ENCODE measurements around the gene TLE1.
"Not testable (repeated sequence)": the region's sequence is repeated elsewhere in the genome, so short reads cannot be mapped to it uniquely, and the experiment has no call there.

Gene TLE1

DNA sequence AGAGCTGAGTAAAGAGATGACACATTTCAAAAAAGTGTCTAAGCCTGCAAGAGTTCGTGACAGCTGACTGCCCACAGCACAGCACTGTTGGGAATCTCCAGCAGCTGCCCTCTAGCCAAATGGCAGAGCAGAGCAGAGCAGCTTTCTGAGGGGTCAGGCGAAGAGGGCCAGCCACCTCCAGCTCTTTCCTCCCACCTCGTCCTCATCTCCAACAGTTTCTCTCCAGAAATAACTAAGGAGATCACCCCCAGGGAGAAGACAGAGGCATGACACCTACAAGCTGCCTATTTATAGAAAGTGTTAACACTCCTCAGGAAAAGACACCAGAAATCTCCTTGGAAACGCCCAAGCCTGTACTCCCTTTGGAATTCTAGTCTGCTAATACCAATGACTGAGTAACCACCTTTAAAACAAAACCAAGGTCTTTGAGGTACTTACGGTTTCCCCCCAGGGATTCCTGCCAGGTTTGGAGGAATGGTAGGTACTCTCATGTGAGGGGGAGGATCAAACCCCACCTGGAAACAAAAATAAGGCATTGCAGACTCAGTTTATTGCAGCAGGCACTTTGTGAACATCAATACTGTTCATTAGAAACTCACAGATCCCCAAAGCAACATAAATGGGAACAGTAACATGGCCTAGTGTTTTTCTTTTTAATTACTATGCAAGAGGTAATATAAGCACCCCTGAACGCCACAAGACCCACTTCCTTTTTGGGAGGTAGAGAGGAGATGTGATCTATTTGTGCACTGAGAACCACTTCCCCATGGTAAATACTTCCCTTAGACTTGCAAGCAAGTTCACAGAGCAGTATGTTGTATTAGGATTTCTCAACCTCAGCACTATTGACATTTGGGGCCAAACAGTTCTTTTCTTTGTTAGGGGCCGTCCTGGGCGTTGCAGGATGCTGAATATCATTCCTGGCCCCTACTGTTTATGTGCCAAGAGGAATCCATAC is 79.3 kb downstream of the TLE1 start:
- H3K27ac Mint-ChIP-seq: no peak overlapping the region
- no peaks in the 10 kb centered on the region for H3K9me3 Mint-ChIP-seq
- H3K4me1 Mint-ChIP-seq (ENCODE audit: low read depth): peaks cover 17% of the 10 kb centered on the region
- no peak overlapping the region for H3K4me3 Mint-ChIP-seq
- no peaks in the 10 kb centered on the region for H3K27me3 Mint-ChIP-seq
- H3K36me3 Mint-ChIP-seq (ENCODE audit: low read depth): peaks cover 2% of the 10 kb centered on the region

DNA sequence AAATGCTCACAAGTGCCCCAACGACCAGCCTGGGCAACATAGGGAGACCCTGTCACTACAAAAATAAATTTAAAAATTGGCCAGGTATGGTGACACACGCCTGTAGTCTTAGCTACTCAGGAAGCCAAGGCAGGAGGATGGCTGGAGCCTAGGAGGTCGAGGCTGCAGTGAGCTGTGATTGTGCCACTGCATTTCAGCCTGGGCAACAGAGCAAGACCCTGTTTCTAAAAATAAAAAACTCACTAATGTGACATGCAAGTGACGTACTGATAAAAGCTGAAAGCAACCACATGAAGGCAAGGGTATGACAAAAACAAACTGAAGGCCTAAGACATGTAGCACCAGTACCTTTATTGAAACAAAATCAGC is 81.1 kb downstream of the TLE1 start:
- Mint-ChIP-seq H3K4me1 (ENCODE audit: low read depth) (peaks cover 17% of the 10 kb centered on the region), H3K9me3 (no peaks in the 10 kb centered on the region), H3K27me3 (no peaks in the 10 kb centered on the region), H3K4me3 (no peak overlapping the region), H3K36me3 (ENCODE audit: low read depth) (peaks cover 3% of the 10 kb centered on the region), H3K27ac (no peak overlapping the region)

DNA sequence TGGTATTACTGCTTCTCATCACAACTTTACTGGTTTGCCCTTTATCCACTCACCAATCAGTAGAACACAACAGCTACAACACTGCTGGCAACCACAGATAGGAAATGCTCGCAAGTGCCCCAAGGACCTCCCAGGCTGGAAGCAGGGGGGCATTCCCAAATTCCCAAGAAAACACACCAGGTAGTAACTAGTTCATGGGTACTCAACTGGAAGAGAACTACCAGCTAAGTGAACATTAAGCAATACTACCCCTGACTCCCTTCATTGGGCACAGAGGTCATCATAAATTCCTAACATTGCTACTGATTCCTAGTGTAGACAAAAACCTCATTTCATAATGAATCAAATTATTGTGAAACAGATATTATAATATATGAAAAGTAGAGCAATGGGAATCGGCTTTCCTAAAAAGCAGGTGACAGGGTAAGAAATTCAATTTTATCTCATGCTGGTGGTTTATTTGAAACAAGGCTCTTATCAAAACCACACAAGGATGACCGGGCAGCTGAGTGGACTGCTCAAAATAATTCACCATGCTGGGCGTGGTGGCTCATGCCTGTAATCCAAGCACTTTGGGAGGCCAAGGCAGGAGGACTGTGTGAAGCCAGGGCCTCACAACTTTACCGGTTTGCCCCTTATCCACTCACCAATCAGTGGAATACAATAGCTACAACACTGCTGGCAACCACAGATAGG is 81.6 kb downstream of the TLE1 start:
- peaks cover 17% of the 10 kb centered on the region for H3K4me1 Mint-ChIP-seq (ENCODE audit: low read depth)
- H3K27ac Mint-ChIP-seq: no peak overlapping the region
- peaks cover 3% of the 10 kb centered on the region for H3K36me3 Mint-ChIP-seq (ENCODE audit: low read depth)
- H3K4me3 Mint-ChIP-seq: no peak overlapping the region
- no peaks in the 10 kb centered on the region for H3K27me3 Mint-ChIP-seq
- no peaks in the 10 kb centered on the region for H3K9me3 Mint-ChIP-seq

DNA sequence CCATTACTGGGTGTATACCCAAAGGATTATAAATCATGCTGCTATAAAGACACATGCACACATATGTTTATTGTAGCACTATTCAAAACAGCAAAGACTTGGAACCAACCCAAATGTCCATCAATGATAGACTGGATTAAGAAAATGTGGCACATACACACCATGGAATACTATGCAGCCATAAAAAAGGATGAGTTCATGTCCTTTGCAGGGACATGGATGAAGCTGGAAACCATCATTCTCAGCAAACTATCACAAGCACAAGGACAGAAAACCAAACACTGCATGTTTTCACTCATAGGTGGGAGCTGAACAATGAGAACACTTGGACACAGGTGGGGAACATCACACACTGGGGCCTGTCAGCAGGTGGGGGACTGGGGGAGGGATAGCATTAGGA is 83.1 kb downstream of the TLE1 start:
- not testable (repeated sequence) for H3K4me3 Mint-ChIP-seq; H3K9me3 Mint-ChIP-seq; H3K27ac Mint-ChIP-seq; H3K27me3 Mint-ChIP-seq; H3K36me3 Mint-ChIP-seq (ENCODE audit: low read depth)
- H3K4me1 Mint-ChIP-seq (ENCODE audit: low read depth): peaks cover 17% of the 10 kb centered on the region

DNA sequence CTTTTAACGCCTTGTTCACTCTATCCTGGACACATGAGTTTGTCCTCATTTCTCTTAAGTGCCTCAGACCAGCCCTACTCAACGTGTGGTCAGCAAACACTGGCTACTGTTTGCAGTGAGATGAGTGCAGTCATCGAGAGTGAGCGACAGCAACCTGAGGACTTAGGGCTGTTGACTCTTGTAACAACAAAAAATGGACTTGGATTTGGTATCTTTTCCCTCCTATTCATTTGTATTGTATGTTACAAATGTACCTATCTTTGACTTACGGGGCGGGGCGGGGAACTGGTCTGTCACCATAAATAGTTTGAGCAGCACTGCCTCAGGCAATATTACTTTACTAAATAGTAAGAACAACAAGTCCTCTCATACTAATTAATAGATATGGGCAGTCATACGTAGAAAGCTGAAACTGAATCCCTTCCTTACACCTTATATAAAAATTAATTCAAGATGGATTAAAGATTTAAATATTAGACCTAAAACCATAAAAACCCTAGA is 84.1 kb downstream of the TLE1 start:
- Mint-ChIP-seq H3K4me1 (ENCODE audit: low read depth) (peaks cover 9% of the 10 kb centered on the region), H3K27ac (no peak overlapping the region), H3K9me3 (no peaks in the 10 kb centered on the region), H3K27me3 (no peaks in the 10 kb centered on the region), H3K4me3 (no peak overlapping the region), H3K36me3 (ENCODE audit: low read depth) (peaks cover 3% of the 10 kb centered on the region)

DNA sequence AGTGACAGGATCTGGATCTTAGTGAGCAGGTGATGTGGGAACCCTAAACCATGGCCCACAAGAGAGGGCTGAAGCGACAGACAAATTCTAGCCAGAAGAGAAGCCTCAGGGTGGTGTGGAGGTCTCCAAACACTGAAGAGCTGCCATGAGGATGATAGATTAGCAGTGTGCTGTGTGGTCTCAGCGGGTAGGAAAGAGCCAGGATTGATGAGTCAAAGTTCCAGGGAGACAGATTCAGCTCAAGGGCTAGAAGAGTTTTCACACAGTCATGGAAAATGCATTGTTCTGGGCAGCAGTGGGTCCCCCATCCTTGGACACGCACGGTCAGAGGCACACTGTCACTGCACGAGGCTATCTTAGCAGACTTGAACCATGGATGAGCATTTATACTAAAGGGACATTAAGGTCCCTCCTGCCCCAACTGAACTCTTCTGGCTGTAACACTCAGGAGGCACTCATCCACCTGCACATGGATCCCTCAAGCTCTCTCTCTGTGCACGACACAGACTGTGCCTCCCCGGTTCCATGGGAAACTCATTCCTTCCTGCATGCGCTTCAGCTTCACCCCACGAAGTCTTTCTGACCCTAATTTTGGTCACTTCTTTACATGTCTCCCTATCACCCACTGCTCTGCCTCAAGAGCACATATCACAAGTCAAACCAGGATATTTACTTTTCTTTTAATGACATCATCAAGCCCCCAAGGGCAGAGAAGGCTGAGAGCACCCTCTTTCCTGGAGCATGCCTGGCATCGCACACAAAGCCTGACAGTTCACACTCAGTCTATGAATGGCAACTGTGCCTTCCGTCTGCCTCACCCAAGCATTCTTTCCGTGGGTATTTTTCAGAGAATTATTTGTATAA is 84.8 kb downstream of the TLE1 start:
- Mint-ChIP-seq H3K36me3 (ENCODE audit: low read depth) (peaks cover 3% of the 10 kb centered on the region), H3K27me3 (no peaks in the 10 kb centered on the region), H3K4me1 (ENCODE audit: low read depth) (peaks cover 7% of the 10 kb centered on the region), H3K9me3 (no peaks in the 10 kb centered on the region), H3K4me3 (no peak overlapping the region), H3K27ac (no peak overlapping the region)

DNA sequence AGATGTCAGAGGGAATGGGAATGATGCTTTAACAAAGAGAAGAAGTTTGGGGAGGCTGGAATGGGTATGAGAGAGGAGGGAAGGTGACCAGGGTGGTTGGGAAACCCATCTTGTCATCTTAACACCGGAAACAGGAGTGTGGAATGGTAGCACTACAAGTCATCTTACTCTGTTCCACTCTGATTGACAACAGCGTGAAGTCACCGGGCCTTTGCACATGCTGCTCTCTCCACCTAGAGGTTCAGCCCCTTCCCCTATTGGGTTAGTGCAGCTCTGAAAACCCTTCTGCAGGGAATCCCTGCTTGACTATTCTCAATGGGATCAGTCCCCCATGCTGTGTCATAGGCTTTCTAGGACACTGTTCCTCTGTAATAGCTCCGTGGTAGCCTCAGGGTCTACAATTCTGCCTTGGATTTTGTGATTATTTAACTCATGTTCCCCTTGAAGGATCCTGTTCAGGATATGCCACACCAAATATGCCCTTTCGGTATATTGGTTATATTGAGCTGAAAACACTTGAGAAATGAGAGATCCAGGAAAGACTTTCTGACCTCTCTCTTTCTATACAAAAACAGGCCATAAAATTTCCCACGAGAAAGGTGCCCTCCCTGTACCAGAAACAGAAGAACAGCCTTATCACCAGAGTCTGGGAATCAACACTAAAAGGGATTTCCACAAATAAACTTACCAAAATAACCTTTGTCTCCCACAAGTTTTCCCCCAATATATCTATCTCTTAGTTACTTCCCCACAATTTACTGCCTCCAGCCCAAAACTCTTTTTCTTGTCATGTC is 86.3 kb downstream of the TLE1 start:
- Mint-ChIP-seq H3K4me1 (ENCODE audit: low read depth) (peaks cover 11% of the 10 kb centered on the region), H3K27me3 (no peaks in the 10 kb centered on the region), H3K27ac (no peak overlapping the region), H3K36me3 (ENCODE audit: low read depth) (peaks cover 3% of the 10 kb centered on the region), H3K4me3 (no peak overlapping the region), H3K9me3 (no peaks in the 10 kb centered on the region)

DNA sequence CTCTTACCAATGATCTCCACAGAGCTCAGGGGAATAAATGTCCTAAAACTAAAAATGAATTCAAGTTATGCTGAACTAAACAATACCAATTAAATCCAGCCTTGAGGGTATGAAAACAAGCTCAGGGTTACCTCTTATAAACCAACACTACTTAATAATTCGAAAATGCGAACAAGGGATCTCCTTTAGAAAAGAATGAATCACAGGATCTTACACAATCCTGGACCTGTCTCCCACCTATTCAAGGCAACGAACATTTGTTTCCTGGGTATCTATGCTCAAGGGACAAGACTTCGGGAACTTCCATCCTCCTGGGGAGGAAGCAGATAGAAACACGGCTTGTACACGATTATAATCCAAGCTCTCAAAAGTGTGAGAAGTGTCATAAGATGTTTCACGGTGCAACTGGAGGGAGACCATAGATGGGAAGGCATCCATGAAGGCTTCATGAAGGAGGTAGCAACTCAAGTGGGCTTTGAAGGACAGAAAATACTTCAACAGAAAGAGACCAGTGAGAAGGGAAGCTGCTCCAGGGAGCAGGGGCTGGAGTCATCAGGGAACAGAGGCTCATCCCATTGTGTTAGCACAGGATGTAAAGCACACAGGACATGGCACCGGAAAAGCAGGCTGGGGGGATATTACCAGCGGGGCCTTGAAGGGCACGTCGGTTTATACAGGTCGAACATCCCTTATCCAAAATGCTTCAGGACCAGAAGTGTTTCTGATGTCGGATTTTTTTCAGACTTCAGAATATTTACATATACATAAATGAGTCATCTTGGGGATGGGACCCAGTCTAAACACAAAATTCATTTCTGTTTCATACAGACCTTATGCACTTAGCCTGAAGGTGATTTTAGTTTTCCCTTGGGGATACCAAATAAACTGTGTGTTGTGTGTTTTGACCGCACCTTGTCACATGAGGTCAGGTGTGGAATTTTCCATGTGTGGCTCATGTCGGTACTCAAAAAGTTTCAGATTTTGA is 87.4 kb downstream of the TLE1 start:
- Mint-ChIP-seq H3K4me3 (no peak overlapping the region), H3K4me1 (ENCODE audit: low read depth) (peaks cover 17% of the 10 kb centered on the region), H3K9me3 (no peaks in the 10 kb centered on the region), H3K36me3 (ENCODE audit: low read depth) (peaks cover 3% of the 10 kb centered on the region), H3K27me3 (peaks cover 4% of the 10 kb centered on the region), H3K27ac (no peak overlapping the region)

DNA sequence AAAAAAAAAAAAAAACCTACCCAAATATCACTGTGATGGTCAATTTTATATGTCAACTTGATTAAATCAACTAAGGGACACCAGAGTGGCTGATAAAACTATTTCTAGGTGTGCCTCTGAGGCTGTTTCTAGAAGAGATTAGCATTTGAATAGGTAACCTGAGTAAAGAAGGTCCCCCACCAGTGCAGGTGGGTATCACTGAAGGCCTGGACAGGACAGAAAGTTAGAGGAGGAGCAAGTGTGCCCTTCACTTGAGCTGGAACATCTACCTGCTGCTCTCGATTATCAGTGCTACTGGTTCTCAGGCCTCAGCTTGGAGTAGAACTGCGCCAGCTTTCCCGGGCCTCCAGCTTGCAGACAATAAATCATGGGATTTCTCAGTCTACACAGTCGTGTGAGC is 88.7 kb downstream of the TLE1 start:
- no peaks in the 10 kb centered on the region for H3K9me3 Mint-ChIP-seq
- H3K27ac Mint-ChIP-seq: no peak overlapping the region
- peaks cover 13% of the 10 kb centered on the region for H3K27me3 Mint-ChIP-seq
- H3K4me3 Mint-ChIP-seq: no peak overlapping the region
- peaks cover 3% of the 10 kb centered on the region for H3K36me3 Mint-ChIP-seq (ENCODE audit: low read depth)
- H3K4me1 Mint-ChIP-seq (ENCODE audit: low read depth): peaks cover 28% of the 10 kb centered on the region

DNA sequence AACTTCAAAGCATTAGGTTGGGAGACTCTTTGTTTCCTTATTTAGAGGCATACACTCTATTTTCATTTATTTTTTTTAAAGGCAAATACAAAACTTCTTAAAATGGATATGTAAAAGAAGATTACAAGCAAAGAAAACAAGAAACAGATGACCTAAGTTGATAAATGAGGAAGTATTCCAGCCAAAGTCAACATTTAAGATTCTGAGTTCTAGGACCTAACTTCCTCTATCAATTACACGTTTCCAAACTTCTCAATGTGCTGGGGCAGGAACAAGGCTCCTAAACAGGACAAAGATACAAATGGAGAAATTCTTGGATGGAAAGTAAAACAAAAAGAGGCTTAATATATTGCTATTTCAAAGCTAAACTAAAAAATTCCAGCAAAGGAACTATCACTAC is 89.5 kb downstream of the TLE1 start:
- H3K4me1 Mint-ChIP-seq (ENCODE audit: low read depth): peaks cover 28% of the 10 kb centered on the region
- H3K36me3 Mint-ChIP-seq (ENCODE audit: low read depth): no peaks in the 10 kb centered on the region
- no peak overlapping the region for H3K4me3 Mint-ChIP-seq
- no peak overlapping the region for H3K27ac Mint-ChIP-seq
- H3K9me3 Mint-ChIP-seq: no peaks in the 10 kb centered on the region
- peaks cover 13% of the 10 kb centered on the region for H3K27me3 Mint-ChIP-seq

DNA sequence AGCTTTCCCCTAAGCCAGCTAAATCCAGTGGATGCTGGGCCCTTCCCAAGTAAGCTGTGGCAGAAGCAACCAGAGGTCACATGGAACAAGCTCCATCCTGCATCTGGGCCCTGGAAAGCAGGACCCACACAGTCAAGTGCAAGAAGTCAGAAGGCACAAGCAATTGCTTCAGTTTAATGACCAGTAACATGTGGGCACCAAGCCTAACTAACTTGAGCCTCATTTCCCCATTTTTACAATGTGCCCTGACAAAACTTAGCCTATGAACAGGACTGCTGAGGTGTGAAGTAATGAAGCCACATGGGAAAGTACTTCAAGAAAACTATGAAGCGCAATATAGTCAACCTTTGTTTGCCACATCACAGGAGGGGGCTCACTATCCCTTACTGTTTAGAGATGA is 90.5 kb downstream of the TLE1 start:
- H3K4me1 Mint-ChIP-seq (ENCODE audit: low read depth): peaks cover 28% of the 10 kb centered on the region
- no peaks in the 10 kb centered on the region for H3K9me3 Mint-ChIP-seq

DNA sequence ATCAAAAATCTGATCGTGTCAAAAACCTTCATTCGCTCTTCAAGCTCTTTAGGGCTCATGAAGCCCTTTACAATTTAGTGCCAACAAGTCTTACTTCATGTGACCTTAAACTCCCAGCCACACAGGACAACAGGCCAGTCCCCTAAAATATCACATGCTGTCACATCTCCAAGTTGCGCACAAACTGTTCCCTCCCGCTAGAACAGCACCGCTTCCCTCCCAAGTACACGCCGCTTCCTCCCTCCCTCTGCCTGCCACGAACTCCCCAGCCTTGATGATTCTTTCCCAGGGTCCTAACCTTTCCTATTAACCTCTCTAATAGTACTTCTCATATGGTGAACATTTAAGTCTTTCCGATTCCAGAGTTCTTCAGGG is 91.2 kb downstream of the TLE1 start:
- Mint-ChIP-seq H3K4me1 (ENCODE audit: low read depth) (peaks cover 28% of the 10 kb centered on the region), H3K9me3 (no peaks in the 10 kb centered on the region), H3K27me3 (peaks cover 13% of the 10 kb centered on the region), H3K36me3 (ENCODE audit: low read depth) (no peaks in the 10 kb centered on the region), H3K27ac (no peak overlapping the region), H3K4me3 (no peak overlapping the region)

More for the DNA sequence above, 90.5 kb downstream of the TLE1 start:
- Mint-ChIP-seq H3K4me3 (no peak overlapping the region), H3K36me3 (ENCODE audit: low read depth) (no peaks in the 10 kb centered on the region), H3K27me3 (peaks cover 13% of the 10 kb centered on the region), H3K27ac (no peak overlapping the region)

DNA sequence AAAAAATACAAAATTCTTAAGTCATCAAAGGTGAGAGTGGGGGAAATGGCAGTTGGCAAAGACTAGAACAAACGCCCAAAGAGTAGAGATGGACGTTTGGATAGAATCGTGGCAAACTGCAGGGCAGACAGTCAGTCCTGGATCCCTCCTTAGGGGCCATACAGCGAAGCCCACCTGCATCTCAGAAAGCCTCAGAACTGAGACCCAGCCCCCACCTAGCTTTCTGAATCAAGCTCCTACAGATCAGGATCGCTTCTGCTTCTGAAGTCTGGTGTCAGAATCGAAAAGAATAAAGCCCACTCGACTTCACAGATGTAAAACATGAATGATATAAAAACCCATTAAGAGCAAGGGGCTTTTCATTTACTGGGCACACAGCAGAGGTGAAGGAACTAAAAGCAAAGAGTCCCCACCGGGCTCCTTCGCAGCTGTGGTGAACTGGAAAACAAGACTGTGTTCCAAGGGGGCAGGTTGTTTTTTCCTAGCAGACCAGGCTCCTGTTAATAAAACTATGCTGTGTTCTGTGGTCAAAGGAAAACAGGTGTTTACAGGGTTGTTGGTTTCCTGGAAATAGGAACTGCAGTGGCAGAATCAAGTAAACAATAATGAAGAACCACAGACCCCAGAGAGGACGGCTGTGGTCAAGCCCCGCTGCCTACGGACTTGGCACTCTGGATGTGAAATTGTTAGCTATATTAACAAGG is 91.8 kb downstream of the TLE1 start:
- Mint-ChIP-seq H3K4me1 (ENCODE audit: low read depth) (peaks cover 28% of the 10 kb centered on the region), H3K4me3 (peak overlapping the region; percentile 30), H3K36me3 (ENCODE audit: low read depth) (no peaks in the 10 kb centered on the region), H3K27me3 (peaks cover 13% of the 10 kb centered on the region), H3K27ac (peak overlapping the region; percentile 39), H3K9me3 (no peaks in the 10 kb centered on the region)

All from stimulated activated naive CD8-positive, alpha-beta T cell treated with anti-CD3 and anti-CD28 coated beads, Interleukin-15, Interleukin-2, amounts not matched to agents 100 ng/mL and 50 ng/mL, for 24 hours (primary cell).